Cardiac fibroblast (primary cell): ENCODE results near the gene AKAP9.
"Not testable (repeated sequence)": the region's sequence is repeated elsewhere in the genome, so short reads cannot be mapped to it uniquely, and the experiment has no call there.

Experiments used
- DNase-seq, 2 donors: peaks; one replicate each; pipeline versions ENCODE4 v3.0.0 to v3.0.0-alpha.2; 2010; ENCODE audit warnings: low read depth in 2 of 2
- H3K4me3 ChIP-seq, 2 donors: replicated peaks in 1 of 2; 1 replicate in 1 of 2; 2 replicates in 1 of 2; pipeline ENCODE4 v1.5.1; 2011; ENCODE audit warnings: low read depth in 2 of 2, low read length in 2 of 2, mild to moderate bottlenecking in 2 of 2, moderate library complexity in 1 of 2
- TF ChIP-seq, protein P1 (sequence below): IDR thresholded peaks from one replicate; pipeline ENCODE4 v1.5.1; 2011; ENCODE audit warnings: low read depth, mild to moderate bottlenecking, low read length, inconsistent platforms

Gene AKAP9

DNA sequence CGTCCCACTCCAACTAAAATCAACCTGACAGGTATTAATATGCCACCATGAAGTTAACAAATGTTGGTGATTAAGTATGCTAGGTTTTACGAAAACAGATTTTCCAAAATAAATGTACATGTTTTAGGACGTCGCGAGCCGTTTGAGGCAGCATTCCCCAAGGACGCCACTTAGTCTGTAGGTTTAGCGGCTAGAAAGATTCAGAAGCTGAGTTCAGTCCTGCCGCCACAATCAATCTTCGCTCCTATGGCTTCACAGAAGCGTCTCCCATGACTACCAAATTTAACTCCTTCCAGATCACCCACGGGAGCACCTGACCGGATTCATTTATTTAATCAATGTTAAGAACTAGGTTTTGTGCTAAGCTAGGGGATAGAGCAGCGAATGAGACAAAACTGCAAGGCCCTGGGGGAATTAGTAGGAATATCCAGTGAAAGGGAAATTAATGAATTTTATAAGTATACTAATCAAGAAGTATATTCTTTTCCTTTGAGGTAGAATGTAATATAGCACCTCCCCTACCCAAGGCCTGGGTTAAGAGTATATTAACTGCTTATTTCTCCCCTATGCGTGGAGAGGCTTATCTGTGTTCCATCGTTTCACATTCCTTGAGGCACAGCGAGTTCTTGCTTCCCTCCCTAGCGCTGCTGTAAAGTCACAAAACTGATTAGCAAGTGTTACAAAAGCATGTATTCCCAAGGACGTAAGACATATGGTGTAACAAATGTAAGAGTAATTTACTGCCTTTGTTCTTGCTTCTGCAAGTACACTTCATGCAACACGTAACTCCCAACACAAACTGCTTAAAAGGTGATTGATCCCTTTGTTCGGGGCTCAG, 194.6 kb downstream of the AKAP9 start:
- TF ChIP-seq, protein P1, sequence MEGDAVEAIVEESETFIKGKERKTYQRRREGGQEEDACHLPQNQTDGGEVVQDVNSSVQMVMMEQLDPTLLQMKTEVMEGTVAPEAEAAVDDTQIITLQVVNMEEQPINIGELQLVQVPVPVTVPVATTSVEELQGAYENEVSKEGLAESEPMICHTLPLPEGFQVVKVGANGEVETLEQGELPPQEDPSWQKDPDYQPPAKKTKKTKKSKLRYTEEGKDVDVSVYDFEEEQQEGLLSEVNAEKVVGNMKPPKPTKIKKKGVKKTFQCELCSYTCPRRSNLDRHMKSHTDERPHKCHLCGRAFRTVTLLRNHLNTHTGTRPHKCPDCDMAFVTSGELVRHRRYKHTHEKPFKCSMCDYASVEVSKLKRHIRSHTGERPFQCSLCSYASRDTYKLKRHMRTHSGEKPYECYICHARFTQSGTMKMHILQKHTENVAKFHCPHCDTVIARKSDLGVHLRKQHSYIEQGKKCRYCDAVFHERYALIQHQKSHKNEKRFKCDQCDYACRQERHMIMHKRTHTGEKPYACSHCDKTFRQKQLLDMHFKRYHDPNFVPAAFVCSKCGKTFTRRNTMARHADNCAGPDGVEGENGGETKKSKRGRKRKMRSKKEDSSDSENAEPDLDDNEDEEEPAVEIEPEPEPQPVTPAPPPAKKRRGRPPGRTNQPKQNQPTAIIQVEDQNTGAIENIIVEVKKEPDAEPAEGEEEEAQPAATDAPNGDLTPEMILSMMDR: no peak
- peak overlapping the region; percentile 92 to 93 for H3K4me3 ChIP-seq
- peak in 1 of 2 donors; percentile 57 for DNase-seq

DNA sequence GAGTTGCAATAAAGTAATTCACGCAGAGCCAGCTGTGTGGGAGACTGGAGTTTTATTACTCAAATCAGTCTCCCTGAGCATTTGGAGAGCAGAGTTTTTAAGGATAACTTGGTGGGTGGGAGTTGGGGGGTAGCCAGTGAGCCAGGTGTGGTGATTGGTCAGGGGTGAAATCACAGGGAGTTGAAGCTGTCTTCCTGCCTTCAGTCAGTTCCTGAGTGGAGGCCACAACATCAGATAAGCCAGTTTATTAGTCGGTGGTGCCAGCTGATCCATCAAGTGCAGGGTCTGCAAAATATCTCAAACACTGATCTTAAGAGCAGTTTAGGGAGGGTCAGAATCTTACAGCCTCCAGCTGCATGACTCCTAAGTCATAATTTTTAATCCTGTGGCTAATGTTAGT, 196.9 kb downstream of the AKAP9 start:
- TF ChIP-seq, protein P1: no peak
- peak in 1 of 2 donors; percentile 47 for DNase-seq
- no peak overlapping the region for H3K4me3 ChIP-seq

DNA sequence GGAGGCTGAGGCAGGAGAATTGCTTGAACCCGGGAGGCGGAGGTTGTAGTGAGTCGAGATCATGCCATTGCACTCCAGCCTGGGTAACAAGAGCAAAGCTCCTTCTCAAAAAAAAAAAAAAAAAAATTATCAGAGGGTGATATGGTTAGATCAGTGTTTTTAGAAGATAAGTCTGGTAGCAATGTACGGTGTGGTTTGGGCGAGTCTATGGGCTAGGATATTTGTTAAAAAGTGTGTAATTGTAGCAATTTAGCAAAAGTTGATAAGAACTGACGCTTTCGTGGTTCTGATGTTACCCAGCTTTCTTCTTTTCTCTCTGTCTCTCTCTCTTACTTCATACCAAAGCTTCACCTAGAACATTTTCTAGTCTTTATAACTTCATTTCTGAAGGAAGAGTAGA, 200.5 kb downstream of the AKAP9 start:
- no peak for DNase-seq
- TF ChIP-seq, protein P1: no peak

DNA sequence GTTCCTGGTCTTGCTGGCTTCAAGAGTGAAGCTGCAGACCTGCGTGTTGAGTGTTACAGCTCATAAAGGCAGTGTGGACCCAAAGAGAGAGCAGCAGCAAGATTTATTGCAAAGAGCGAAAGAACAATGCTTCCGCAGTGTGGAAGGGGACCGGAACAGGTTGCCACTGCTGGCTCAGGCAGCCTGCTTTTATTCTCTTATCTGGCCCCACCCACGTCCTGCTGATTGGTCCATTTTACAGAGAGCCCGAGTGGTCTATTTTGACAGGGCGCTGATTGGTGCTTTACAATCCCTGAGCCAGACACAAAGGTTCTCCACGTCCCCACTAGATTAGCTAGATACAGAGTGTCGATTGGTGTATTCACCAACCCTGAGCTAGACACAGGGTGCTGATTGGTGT, 202.1 kb downstream of the AKAP9 start:
- H3K4me3 ChIP-seq, DNase-seq: not testable (repeated sequence)

More for the DNA sequence above, 200.5 kb downstream of the AKAP9 start:
- H3K4me3 ChIP-seq: no peak overlapping the region

DNA sequence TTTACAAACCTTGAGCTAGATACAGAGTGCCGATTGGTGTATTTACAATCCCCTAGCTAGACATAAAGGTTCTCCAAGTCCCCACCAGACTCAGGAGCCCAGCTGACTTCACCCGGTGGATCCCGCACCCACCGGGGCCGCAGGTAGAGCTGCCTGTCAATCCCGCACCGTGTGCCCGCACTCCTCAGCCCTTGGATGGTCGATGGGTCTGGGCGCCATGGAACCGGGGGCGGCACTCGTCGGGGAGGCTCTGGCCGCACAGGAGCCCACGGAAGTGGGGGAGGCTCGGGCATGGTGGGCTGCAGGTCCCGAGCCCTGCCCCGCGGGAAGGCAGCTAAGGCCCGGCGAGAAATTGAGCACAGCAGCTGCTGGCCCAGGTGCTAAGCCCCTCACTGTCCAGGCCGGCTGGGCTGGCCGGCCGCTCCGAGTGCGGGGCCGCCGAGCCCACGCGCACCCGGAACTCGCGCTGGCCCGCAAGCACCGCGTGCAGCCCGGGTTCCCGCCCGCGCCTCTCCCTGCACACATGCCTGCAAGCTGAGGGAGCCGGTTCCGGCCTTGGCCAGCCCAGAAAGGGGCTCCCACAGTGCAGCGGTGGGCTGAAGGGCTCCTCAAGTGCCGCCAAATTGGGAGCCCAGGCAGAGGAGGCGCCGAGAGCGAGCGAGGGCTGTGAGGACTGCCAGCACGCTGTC, 202.7 kb downstream of the AKAP9 start:
- not testable (repeated sequence) for DNase-seq, H3K4me3 ChIP-seq

DNA sequence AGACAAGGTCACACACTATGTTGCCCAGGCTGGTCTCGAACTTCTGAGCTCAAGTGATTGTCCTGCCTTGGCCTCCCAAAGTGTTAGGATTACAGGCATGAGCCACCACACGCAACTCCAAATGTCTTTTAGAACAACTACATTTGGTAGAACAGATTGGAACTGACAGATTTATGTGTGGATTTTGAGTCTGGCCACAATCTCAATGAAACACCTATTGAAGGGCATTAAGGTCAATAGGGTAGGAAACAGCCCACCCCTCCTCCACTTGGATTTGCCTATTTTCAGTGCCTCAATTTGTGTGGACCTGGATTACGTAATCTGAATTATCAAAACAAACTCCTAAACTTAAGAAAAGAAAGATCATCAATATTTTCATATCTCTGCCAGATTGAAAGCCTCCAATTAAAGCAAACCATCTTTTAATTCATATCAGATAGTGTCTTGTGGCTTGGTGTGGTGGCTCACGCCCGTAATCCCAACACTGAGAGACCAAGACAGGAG, 209.1 kb downstream of the AKAP9 start:
- H3K4me3 ChIP-seq: no peak overlapping the region
- DNase-seq: no peak
- TF ChIP-seq, protein P1: no peak

DNA sequence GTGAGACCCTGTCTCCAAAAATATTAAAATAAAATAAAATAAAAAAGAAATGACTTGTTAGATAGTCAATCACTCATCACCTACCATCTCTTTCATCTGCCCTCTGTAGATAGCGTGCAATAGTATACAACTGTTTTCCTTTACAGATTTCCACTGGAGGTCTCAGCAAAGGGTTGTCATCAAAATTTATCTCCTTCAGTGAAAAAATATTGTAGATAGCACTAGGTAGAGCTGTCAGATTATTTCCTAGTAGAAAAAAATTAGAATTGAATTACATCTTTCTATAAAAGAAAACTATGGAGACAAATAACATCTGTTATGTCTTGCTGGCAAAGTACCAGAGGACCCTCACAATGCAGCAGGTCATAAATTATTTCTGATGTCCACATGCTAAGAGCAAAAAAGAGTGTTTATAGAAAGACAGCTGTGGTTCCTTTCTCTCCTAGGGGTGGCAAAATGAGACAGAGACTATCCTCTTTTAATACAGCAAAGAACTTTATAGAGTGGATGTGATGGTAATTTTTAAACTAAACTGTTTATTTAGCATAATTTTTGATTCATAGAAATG, 209.9 kb downstream of the AKAP9 start:
- TF ChIP-seq, protein P1: no peak
- no peak for DNase-seq
- H3K4me3 ChIP-seq: no peak overlapping the region
